ENCODE data around the gene HIPK2.

HIPK2 gene

GRCh38 chr7:139643951-139644585, 133.7 kb downstream of the HIPK2 start:
- TF ChIP-seq CTCF (conservative IDR thresholded peaks at IDR 0.05; ENCODE audit: low read depth): no peak
- ChIA-PET POLR2A (ENCODE audit: low non-redundant PET) (no interaction called here), CTCF (no interaction called here)
- no peak for DNase-seq (ENCODE audit: low spot score)
- H3K27ac ChIP-seq: no peak overlapping the region

- CTCF ChIA-PET: interaction anchor here (1.2 kb wide), 1 partner anchor 360 kb away, joined by 7 read pairs; no protein-coding TSS in a partner anchor
- H3K27ac ChIP-seq: peak overlapping the region; percentile 13; the same call in 1 of the 2 replicates
- DNase-seq (ENCODE audit: low spot score): no peak
- no peak for TF ChIP-seq CTCF (conservative IDR thresholded peaks at IDR 0.05; ENCODE audit: low read depth)
- POLR2A ChIA-PET (ENCODE audit: low non-redundant PET): no interaction called here
Observed at GRCh38 chr7:139642283-139642682, 135.5 kb downstream of the HIPK2 start.

GRCh38 chr7:139641337-139641992, 136.3 kb downstream of the HIPK2 start:
- POLR2A ChIA-PET (ENCODE audit: low non-redundant PET): no interaction called here
- no peak for DNase-seq (ENCODE audit: low spot score)
- no peak for TF ChIP-seq CTCF (conservative IDR thresholded peaks at IDR 0.05; ENCODE audit: low read depth)
- no peak overlapping the region for H3K27ac ChIP-seq
- CTCF ChIA-PET: interaction anchor here (1.2 kb wide), 1 partner anchor 361 kb away, joined by 7 read pairs; no protein-coding TSS in a partner anchor

GRCh38 chr7:139640681-139641080, 137.1 kb downstream of the HIPK2 start:
- ChIA-PET CTCF (no interaction called here), POLR2A (ENCODE audit: low non-redundant PET) (no interaction called here)
- TF ChIP-seq CTCF (conservative IDR thresholded peaks at IDR 0.05; ENCODE audit: low read depth): no peak
- H3K27ac ChIP-seq: no peak overlapping the region
- DNase-seq (ENCODE audit: low spot score): no peak

- ChIA-PET POLR2A (ENCODE audit: low non-redundant PET) (no interaction called here), CTCF (interaction anchor here (0.7 kb wide), 1 partner anchor 63 kb away, joined by 4 read pairs; no protein-coding TSS in a partner anchor)
- no peak for DNase-seq (ENCODE audit: low spot score)
- TF ChIP-seq CTCF (conservative IDR thresholded peaks at IDR 0.05; ENCODE audit: low read depth): no peak
- no peak overlapping the region for H3K27ac ChIP-seq
Observed at GRCh38 chr7:139639563-139639962, 138.2 kb downstream of the HIPK2 start.

DNA sequence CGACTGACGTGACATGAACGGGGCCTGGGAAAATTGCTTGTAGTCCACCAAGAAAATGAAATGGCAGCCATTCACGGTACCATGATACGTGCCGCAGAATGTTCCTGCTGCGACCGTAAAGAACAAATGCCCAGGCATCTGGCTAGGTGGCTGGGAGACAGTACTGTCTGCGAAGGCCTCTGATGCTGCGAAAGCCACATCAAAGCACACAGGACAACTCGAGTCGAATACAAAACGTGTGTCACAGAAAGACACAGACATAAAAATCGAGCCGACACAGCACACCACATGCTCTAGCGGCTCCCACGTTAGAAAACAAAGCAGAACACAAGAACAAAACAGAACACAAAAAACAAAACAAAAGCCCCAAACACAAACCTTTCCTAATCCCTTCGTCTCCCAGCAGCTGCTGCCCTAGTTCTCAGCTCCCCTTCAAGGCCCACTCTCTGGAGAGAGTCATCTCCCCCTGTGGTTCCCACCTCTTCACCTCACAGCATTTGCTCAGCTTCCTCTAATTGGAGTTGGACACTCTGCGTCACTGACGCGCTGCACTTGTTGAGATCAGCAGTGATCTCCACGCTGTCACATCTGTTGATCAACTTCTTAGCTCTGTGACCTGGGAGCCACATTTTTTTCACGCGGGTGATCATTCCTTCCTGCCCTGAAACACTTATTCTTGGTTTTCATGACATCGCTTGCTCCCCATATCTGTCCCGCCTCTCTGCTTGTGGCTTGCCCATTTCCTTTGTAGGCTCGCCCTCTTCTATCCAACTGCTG, 142.1 kb downstream of the HIPK2 start:
- CTCF ChIA-PET: no interaction called here
- DNase-seq (ENCODE audit: low spot score): no peak

More for the DNA sequence above, 142.1 kb downstream of the HIPK2 start:
- POLR2A ChIA-PET (ENCODE audit: low non-redundant PET): no interaction called here
- H3K27ac ChIP-seq: peak overlapping the region; percentile 1; the same call in 1 of the 2 replicates
- no peak for TF ChIP-seq CTCF (conservative IDR thresholded peaks at IDR 0.05; ENCODE audit: low read depth)
